Nephron progenitor cell (in vitro differentiated cells): ENCODE results near the gene DNAJB6.

ENCODE experiments used
- DNase-seq: peaks from one replicate; pipeline ENCODE4 v3.0.0; 2021
- H3K27ac Mint-ChIP-seq: 2 replicates; pipeline ENCODE4 v1.8.0; 2021; ENCODE audit warnings: mild to moderate bottlenecking, moderate library complexity, mixed read lengths
- H3K27me3 Mint-ChIP-seq: 2 replicates; pipeline ENCODE4 v1.8.0; 2021; ENCODE audit warnings: mild to moderate bottlenecking, low read depth, mixed read lengths; ENCODE audit not compliant: poor library complexity
- H3K36me3 Mint-ChIP-seq: 2 replicates; pipeline ENCODE4 v1.8.0; 2021; ENCODE audit warnings: low read depth, mixed read lengths
- H3K4me1 Mint-ChIP-seq: 2 replicates; pipeline ENCODE4 v1.8.0; 2021; ENCODE audit warnings: mixed read lengths
- H3K4me3 Mint-ChIP-seq: 2 replicates; pipeline ENCODE4 v1.8.0; 2021; ENCODE audit warnings: mild to moderate bottlenecking, moderate library complexity, mixed read lengths
- H3K9me3 Mint-ChIP-seq: 2 replicates; pipeline ENCODE4 v1.8.0; 2021; ENCODE audit warnings: mild to moderate bottlenecking, moderate library complexity, mixed read lengths
- TF ChIP-seq, protein P1 (sequence below): fragments of 200-600 bp; sonication (generic); IDR thresholded peaks from 2 replicates; pipeline ENCODE4 v1.5.0; 2021; ENCODE audit warnings: antibody characterized with exemption

DNAJB6 gene

DNA sequence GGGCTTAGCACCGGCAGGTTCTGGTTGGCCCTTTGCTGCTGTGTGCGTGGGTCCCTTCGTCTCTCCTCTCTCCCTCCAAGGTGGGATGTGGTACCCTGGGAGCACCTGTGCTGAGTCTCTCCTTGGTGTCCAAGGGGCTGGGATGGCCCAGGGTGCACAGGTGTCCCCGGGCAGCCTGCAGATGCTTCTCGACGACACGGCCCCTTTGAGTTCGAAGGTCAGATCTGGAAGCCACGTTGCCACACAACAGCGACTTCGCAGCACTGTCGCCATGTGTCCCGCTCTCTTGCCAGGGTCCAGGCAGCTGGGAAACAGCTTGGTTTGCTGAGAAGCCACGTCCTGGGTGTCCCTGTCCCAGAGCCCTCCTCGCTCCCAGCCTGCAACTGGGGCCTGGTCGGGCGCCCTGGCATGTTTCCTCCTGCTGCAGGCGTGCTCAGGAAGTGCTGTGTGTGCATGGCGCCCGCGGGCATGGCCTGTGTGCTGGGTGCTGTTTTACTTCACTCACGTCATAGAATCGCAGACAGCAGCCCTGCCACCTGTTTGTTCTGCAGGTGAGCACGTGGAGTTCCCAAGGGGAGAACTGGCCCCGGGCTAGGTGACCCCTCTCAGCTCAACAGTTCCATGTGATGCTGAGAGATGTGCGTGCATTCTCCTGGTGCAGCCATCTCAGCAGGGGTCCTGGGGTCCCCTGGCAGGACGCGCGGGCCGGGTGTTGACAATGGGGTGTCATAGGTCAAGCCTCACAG, 70.9 kb downstream of the DNAJB6 start:
- H3K4me3 Mint-ChIP-seq = no peak overlapping the region
- peaks cover 3% of the 10 kb centered on the region for H3K27me3 Mint-ChIP-seq
- no peak for DNase-seq
- H3K9me3 Mint-ChIP-seq = no peaks in the 10 kb centered on the region
- TF ChIP-seq, protein P1, sequence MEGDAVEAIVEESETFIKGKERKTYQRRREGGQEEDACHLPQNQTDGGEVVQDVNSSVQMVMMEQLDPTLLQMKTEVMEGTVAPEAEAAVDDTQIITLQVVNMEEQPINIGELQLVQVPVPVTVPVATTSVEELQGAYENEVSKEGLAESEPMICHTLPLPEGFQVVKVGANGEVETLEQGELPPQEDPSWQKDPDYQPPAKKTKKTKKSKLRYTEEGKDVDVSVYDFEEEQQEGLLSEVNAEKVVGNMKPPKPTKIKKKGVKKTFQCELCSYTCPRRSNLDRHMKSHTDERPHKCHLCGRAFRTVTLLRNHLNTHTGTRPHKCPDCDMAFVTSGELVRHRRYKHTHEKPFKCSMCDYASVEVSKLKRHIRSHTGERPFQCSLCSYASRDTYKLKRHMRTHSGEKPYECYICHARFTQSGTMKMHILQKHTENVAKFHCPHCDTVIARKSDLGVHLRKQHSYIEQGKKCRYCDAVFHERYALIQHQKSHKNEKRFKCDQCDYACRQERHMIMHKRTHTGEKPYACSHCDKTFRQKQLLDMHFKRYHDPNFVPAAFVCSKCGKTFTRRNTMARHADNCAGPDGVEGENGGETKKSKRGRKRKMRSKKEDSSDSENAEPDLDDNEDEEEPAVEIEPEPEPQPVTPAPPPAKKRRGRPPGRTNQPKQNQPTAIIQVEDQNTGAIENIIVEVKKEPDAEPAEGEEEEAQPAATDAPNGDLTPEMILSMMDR = no peak
- peaks cover 25% of the 10 kb centered on the region for H3K4me1 Mint-ChIP-seq
- H3K27ac Mint-ChIP-seq = no peak overlapping the region
- H3K36me3 Mint-ChIP-seq = peaks cover 34% of the 10 kb centered on the region

DNA sequence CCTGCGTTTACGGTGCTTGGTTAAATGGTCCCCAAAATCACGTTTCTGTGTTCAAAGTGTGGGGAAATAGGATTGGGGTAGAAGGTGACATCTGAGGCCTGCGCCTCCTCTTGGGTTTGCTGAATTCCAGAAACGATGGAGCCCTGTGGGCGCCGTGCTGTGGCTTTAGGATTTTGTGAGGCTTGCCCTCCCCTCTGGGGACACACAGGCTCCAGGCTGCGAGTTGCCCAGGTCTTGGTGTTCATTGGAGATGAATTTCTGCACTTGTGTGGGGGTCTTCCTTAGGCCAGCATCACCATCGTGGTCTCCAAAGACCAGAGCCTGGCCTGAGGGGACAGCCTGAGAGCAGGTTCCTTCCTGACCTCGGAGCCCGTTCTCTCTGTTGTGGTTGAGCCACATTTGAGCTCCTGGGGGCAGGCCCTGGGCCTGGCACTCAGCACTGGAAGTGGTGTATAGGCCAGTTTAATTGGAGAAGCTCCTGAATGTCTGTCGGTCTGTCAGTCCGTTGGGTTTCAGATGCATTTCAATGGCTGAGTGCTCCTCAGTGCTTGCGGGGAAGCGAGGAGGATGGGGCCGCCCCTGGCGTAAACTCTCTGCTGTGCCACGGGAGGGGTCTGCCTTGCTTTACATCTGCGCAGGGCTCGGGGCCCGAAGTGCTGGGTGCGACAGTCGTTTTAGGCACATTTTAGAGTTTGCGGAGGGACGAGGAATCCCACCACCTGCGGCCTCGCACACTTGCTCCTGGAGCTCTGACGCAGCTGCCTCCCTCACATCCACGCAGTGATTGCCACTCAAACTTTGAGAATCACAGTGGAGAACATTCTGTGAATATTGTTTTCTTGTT, 71.7 kb downstream of the DNAJB6 start:
- Mint-ChIP-seq H3K27ac (peak overlapping the region; percentile 47), H3K4me1 (peaks cover 24% of the 10 kb centered on the region), H3K36me3 (peaks cover 29% of the 10 kb centered on the region), H3K27me3 (peaks cover 3% of the 10 kb centered on the region), H3K4me3 (no peak overlapping the region), H3K9me3 (no peaks in the 10 kb centered on the region)
- TF ChIP-seq, protein P1 = no peak
- no peak for DNase-seq

DNA sequence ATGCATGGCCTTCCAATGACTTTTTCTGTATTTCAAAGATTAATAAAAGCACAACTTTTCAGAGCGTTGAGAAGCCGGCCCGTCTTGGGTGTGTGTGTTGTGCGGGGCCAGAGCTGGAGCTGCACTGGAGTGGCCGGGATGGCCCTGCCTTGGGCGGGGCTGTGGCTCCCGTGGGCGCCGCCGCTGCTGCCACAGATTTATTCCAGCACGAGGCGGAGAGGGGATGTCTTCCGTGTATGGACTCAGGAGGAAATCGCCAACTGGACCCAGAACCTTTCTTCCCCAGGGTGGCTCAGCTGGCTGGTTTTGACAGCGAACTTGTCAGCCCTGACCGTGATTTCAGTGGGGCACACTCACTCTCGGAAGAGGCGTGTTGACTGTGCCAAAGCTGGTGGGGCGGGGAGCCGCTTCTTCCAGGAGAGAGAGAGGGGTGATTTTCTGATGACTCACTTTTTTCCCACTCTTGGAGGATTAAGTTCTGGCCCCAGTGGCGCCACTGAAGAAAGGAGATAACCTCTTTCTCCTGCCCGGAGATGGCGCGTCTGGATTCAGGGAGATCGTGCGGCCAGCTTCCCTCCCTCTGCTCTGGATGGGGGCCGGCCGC, 72.4 kb downstream of the DNAJB6 start:
- Mint-ChIP-seq H3K4me3 (no peak overlapping the region), H3K9me3 (no peaks in the 10 kb centered on the region), H3K27ac (peak overlapping the region; percentile 47), H3K36me3 (peaks cover 30% of the 10 kb centered on the region), H3K27me3 (peaks cover 3% of the 10 kb centered on the region), H3K4me1 (peaks cover 26% of the 10 kb centered on the region)
- TF ChIP-seq, protein P1 = no peak
- no peak for DNase-seq

DNA sequence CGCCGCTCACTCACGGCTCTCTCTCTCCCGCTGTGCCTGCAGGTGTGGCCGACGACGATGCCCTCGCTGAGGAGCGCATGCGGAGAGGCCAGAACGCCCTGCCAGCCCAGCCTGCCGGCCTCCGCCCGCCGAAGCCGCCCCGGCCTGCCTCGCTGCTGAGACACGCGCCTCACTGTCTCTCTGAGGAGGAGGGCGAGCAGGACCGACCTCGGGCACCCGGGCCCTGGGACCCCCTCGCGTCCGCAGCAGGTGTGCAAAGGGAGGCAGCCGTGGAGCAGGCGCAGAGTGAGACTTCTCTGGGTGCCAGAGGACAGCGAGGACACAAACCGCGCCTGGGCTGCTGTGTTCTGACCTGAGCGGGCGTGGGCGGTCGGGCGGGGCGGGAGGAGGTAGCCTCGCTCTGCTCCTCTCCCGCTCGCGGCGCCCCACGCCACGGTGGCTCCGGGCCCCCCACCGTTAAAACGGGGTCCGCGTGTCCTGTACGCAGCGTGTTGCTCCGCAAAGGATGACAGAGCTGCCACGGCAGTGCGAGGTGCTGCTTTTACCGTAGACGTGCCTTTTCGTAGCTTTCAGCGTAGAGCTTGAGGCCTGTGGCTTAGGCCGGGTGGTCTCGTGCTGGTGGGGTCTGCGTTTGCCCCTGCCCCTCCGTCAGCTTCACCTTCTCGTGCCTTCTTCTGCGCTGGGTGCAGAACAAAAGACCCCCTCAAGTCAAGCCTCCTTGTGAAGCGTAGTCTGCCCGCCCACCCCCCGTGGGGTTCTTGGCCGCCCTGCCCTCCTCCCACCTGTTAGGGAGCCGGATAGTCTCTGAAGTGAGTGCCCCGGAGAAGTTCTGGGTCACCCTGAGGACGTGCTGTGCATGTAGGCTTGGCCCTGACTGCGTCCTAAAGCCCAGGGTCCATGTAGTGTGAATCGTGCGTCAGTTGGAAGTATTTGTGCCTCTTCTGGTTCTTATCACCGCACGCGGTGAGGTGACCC, 73.2 kb downstream of the DNAJB6 start:
- peaks cover 38% of the 10 kb centered on the region for H3K36me3 Mint-ChIP-seq
- peaks cover 29% of the 10 kb centered on the region for H3K4me1 Mint-ChIP-seq
- no peak overlapping the region for H3K4me3 Mint-ChIP-seq
- H3K27ac Mint-ChIP-seq = peak overlapping the region; percentile 90
- no peaks in the 10 kb centered on the region for H3K9me3 Mint-ChIP-seq
- TF ChIP-seq, protein P1 = no peak
- DNase-seq = no peak
- peaks cover 3% of the 10 kb centered on the region for H3K27me3 Mint-ChIP-seq

DNA sequence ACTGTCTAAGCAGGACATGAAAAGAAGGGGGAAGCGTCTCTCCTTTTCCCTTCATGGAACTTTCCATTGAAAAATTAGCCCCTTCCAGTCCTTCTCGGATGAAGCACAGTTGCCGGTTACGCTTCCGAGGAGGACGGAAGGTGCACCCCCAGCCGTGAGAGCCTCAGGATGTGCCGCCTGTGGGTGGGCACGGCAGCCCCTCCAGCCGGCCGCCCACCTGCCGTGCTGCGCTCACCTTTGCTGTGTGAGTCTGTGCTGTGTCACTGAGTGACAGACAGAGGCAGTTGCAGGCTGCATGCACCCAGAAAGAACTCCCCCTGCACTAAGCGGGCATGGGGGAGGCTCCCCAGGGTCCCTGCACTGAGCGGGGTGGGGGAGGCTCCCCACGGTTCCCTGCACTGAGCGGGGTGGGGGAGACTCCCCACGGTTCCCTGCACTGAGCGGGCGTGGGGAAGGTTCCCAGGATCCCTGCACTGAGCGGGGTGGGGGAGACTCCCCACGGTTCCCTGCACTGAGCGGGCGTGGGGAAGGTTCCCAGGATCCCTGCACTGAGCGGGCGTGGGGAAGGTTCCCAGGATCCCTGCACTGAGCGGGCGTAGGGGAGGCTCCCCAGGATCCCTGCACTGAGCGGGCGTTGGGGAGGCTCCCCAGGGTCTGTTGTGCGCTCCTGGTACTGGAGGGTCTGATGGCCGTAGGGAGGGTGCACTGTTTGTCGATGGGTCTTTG, 74.2 kb downstream of the DNAJB6 start:
- peak overlapping the region; percentile 90 for H3K27ac Mint-ChIP-seq

More for the DNA sequence above, 74.2 kb downstream of the DNAJB6 start:
- TF ChIP-seq, protein P1 = no peak
- no peaks in the 10 kb centered on the region for H3K9me3 Mint-ChIP-seq
- H3K4me3 Mint-ChIP-seq = no peak overlapping the region
- H3K4me1 Mint-ChIP-seq = peaks cover 29% of the 10 kb centered on the region
- H3K27me3 Mint-ChIP-seq = peaks cover 3% of the 10 kb centered on the region
- H3K36me3 Mint-ChIP-seq = peaks cover 47% of the 10 kb centered on the region
- DNase-seq = no peak
